NCI-H1048 (cell line): ENCODE measurements around the gene RALGPS1.

Experiments used
- DNase-seq: peaks from one replicate; lab custom pipeline; 2025; lab: John Stamatoyannopoulos, UW

RALGPS1 gene

DNA sequence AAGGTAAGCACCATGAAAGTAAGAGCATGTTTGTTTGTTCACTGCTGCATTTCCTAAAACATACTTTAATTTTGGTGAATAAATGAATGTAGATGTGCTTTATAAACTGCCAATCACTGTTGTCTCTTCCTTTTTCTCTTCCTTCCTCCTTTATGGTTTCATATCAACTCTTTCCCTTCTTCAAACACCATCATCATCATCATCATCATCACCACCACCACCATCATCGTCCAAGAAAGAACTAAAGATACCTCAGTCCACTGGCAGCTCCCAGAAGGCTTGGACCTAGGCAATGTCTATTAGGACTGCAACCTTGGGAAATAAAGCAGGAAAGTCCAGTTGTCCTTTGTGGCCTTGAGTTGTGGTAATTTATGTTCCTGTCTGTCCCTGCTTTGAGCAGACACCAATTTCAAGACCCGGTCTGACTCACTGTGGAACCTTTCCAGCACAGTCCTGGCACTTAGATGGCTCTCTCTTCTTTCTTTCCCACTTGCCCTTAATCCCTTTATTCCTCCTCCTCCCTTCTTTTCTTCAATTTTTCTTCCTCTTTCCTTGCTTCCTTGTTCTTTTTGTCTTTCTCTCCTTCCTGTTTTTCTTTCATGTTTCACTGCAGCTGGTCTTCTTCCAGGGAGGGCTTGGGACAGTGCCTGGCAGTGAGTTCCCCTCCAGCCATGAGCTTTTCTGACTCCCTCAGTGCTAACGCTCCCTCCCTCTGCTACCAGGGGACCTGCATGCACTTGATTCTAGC, 108.5 kb downstream of the RALGPS1 start:
- DNase-seq = no peak

DNA sequence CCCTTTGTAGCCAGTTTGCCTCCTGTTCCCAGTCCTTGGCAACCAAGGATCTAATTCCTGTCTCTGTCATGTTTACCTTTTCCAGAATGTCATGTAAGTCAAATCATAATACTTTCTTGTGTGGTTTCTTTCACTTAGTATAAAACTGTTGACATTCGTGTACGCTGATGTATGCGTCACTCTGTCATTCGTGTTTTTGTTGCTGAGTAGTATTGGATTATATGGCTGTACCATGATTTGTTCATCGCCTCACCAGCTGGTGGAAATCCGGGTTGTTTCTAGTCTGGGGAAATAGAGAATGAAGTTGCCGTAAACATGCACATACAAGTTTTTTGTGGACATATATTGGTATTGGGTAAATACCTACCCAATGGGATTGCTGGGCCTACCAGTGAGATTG, 110.5 kb downstream of the RALGPS1 start:
- no peak for DNase-seq

- no peak for DNase-seq
These were observed 113.1 kb downstream of the RALGPS1 start for GRCh38 chr9:127027694-127028093.

- DNase-seq = no peak
These were observed 115.0 kb downstream of the RALGPS1 start for GRCh38 chr9:127029548-127029947.

DNA sequence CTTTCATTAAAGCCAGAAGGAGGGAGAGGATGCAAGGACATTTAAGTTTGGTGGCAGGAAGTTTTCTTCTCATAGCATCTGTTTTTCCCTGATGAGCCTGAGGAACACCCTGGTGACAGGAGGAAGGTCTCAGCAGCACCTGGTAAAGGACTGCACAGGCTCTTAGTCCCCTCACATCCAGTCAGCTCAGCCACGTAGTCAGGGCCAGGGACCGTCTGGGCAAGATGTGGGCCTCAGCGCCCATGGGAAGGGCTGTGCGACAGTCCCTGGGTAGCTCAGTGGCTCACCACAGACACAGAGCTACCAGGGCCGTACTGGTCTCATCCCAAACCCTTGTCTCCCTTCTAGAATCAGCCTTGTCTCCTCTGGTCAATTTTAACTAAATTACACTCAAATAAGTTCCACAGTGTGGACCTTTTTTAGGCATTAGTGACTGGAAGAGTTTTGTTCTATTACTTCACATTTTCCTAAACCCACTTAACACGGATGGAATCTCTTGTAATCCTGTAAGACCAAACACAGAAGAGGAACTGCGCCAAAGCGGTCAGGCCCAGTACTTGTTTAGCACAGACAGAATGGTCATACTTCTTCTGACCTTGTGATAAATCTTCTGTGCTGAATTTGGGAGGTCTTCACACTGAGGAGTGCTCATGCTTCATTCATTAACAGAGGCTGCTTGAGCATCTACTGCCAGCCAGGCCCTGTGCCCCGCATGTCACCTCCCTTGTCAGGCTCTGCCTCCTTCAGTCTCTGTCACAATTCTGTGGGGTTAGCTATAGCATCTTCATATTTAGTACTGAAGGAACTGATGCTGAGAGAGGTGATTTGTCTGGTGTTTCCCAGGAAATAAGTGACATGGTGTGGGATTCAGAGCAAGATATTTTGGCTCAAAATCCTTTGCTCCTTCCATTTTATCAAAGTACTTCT, 116.5 kb downstream of the RALGPS1 start:
- no peak for DNase-seq

GRCh38 chr9:127032256-127032655, 117.7 kb downstream of the RALGPS1 start:
- DNase-seq = no peak

DNA sequence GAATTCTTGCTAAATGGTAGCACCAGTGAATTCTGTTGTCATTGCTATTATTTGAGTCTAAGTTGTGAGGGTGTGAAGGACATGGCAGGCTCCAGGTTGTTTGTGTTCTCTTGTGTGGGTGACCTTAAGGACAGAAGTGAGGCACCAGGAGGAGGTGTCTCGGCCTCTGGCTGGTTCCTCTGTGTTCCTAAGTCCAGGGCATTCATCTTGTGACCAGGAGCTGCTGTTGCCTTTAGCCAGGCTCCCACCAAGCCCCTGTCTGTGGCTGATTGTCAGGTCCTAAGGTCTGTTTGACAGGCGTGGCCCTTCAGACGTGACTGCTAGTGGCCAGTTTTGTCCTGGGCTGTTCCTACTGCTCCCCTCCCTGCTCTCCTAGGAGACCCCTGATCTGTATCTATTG, 118.5 kb downstream of the RALGPS1 start:
- no peak for DNase-seq

GRCh38 chr9:127033789-127034188, 119.2 kb downstream of the RALGPS1 start:
- no peak for DNase-seq

DNA sequence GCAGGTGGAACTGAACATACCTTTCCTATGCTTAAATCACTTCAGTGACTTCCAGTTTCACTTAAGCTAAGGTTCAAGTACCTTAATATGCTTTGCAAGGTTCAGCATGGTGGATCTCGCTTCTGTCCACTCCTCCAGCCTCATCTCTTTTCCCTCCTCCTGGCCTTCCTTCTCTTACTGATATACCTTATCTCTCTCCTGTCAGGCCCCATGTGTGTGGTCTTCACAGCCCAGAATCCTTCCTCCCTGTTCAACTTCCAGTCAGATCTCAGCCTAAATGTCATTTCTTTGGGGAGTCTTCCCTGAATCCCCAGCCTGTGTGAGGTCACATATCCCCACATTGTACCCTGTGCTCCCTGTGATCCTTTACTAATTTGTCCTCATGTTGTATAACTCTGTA, 120.1 kb downstream of the RALGPS1 start:
- DNase-seq = no peak

- no peak for DNase-seq
These were observed 120.8 kb downstream of the RALGPS1 start for GRCh38 chr9:127035423-127035822.

DNA sequence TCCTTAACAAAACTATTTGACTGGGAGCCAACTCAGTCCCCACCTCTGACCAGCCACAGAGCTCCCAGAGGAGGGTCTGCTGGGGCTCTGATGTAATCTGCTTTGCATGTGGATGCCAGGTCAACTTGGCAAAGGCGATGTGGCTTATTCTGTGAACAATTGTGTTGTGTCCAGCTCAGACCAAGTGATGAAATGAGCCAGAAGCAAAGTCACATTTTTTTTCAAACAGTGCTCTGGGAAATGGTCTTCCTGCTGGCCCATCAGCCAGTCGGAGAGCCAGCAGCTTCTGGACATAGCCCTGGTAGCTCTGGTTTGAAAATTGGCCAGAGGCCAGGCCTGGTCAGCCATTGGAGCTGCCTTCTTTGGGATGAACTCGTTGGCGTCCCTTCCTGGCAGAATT, 121.4 kb downstream of the RALGPS1 start:
- no peak for DNase-seq

- no peak for DNase-seq
These were observed 121.9 kb downstream of the RALGPS1 start for GRCh38 chr9:127036437-127036836.

GRCh38 chr9:127038531-127038930, 123.9 kb downstream of the RALGPS1 start:
- no peak for DNase-seq

DNA sequence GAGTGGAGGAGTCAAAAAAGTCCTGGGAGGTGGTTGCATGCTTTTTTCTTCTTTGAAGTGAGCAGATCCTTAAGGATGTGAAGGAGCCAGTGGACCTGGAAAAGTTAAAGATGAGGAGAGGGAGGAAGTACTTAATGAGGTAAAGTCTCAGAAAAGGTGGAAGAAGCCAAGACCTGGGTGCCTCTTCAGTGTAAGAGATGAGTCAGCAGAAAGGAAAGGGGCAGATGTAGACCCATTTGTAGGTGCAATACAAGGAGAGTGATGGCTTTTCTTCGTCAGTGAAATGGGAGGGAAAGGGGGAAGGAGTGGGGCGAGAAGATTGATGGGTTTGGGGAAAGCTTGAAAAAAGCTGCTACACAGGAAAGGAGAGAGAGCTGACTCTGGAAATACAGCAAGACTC, 124.9 kb downstream of the RALGPS1 start:
- no peak for DNase-seq

DNA sequence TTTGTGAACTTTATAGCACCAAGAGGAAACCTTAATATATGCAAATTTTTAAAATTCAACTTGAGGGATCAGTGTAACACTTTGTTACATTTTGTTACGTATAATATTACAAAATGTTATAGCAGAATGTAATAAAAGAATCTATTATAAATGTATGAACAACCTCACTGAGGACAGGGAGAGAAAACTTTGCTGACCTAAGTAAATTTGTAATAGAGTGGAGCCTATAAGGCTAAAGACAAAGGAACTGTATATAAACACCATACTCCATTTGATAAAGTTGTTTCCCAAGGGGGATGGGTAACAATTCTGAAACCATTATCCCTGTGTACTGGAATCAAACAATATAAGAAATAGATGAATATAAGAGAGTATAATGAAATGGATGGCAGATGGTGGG, 130.6 kb downstream of the RALGPS1 start:
- DNase-seq = no peak

DNA sequence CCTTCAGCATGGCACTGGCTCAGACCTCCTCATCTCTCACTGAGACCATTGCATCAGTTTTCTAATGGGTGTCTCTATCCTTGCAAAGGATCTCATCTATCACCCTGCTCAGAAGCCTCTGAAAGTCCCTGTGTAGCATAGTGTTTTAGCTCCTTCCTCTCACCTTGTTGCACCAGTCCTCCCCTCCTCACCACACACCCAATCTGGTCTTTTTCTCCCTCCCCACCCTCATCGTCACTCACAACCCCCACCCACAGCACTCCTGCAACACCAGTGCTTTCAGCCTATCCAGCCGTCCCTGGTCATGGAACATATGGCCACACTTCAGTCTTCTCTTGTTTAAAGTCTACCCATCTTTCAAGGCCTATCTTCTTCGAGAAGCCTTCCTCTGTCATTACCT, 133.4 kb downstream of the RALGPS1 start:
- DNase-seq = no peak

DNA sequence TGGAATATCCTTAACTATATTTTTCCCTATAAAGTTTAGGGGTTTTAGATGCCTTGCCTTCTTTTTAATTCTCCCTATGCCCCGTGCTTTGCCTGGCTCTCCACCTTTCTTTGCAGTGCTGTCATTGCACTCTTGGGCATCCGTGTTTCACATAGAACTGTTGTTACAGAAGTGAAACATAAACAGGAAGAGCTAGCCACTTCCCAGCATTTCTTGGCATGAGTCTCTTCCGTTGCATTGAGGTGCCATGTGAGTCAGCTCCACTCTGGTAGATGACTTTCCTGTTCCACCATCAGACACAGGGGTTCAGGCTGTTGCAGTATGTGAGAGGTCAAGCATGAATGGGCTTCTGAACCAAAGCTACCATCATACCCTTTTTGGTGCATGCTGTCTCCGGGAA, 134.5 kb downstream of the RALGPS1 start:
- DNase-seq = no peak

DNA sequence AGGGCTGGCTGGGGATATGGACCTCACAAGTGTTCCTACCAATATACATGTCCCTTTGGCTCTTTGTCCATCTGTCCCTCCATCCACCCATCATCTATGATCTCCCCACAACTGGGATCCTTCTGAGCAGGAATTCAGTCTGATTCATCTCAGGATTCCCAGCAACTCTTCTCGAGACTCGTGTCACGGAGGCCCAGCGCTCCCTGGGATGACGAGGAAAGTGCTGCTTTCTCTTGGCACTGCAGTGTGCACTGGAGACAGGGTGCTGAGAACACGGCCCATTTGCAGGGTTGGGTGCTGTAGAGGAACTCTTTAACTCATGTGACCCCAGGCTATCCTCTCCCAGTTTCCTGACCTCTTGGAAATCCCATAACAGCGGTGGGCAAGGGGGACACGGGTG, 135.0 kb downstream of the RALGPS1 start:
- no peak for DNase-seq

GRCh38 chr9:127050152-127050551, 135.6 kb downstream of the RALGPS1 start:
- DNase-seq = no peak

DNA sequence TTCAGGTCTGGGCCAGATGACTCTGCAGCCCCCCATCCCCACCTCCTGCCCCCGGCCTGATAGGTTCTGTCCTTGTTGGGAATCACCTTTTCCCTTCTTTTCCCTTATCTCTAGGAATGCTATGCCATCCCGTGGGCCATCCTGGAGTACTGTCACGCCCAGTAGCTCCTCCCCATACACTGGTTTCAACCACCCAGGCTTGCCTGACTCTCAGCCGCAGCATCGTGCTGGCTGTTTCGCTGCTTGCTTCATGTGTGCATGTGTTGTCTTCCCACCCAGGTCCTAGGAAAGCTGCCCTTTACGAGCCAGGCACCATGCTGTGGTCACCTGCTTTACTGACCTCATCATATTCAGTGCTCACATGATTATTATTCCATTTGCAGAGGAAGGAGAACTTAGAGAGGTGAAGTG, 136.0 kb downstream of the RALGPS1 start:
- DNase-seq = no peak

DNA sequence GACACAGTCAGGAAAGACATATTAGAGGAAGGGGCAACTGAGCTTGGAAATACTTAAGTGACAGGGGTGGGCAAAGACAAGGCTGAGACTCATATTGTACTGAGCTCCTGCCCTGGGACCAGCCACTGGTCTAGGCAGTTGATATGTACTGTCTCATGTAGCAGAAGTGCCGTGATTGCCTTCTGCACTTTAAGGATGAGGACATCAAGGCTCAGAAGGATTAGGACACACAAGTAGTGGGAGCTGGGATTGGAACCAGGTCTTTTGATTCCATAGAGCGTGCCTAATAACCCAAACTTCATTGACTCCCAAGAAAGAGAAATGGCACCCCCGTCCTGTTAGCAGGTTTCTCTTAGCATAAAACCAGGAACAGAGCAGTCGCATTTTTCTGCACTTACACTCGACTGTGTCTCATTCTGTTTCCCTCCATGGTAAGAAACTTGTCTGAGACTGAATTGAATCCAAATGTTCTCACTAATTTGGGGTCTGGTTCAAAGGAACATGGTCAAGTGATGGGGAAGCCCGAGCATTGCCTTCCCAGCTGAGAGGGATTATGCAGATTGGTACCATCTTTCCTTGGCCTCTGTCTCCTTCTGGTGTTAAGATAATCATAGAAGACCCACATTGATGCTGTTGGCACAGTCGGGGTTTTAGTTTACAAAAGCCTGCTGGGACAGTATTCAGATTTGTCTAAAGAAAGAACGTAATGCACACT, 137.5 kb downstream of the RALGPS1 start:
- no peak for DNase-seq

- no peak for DNase-seq
These were observed 138.7 kb downstream of the RALGPS1 start for GRCh38 chr9:127053057-127053821.
